ENCODE measurements around the gene GFOD1. TPM values are rescaled to one million over a fixed set of nuclear protein-coding genes. Genes with fewer than 3 reads are reported as not detected.

Gene GFOD1
- total and polyA plus RNA-seq, 10 of the 15 experiments (the other 5 are each of a cell fraction or from before 2014, with no cell fraction given) = 6.5 to 41.4 (median 16.0) TPM

- ChIA-PET CTCF (interaction anchor here (0.8 kb wide), 2 partner anchors 113 to 192 kb away, joined by 3 to 4 read pairs; no protein-coding TSS in a partner anchor), RAD21 (ENCODE audit: unreplicated experiment) (interaction anchor here (1.0 to 1.4 kb wide), 2 partner anchors 9 to 38 kb away, joined by 3 to 4 read pairs; no protein-coding TSS in a partner anchor), POLR2A (interaction anchor here (0.5 to 1.0 kb wide), 2 partner anchors 247 to 274 kb away, joined by 3 to 4 read pairs; no protein-coding TSS in a partner anchor), SMC1A (ENCODE audit: uncharacterized antibody, unreplicated experiment) (interaction anchor here (1.0 to 1.5 kb wide), 2 partner anchors 8 to 34 kb away, joined by 3 to 5 read pairs; no protein-coding TSS in a partner anchor)
- Histone ChIP-seq H3K4me3 (no peak overlapping the region), H3K27ac (ENCODE audit: control insufficient read depth, insufficient read depth) (no peak overlapping the region), H3K27me3 (replicated peaks in 1 of 2; ENCODE audit: control insufficient read depth in 2 of 2, insufficient read depth in 2 of 2, low read length in 1 of 2) (no peaks in the 10 kb centered on the region), H3K4me1 (ENCODE audit: control insufficient read depth, insufficient read depth, low read length) (no peaks in the 10 kb centered on the region), H3K9me3 (replicated peaks; ENCODE audit: control insufficient read depth, insufficient read depth, low read length) (no peaks in the 10 kb centered on the region; the same call in 1 of the 3 replicates), H3K79me2 (ENCODE audit: control insufficient read depth, insufficient read depth, low read length) (no peaks in the 10 kb centered on the region), H3K36me3 (ENCODE audit: control insufficient read depth in 2 of 2, insufficient read depth in 2 of 2, low read length in 1 of 2) (no peaks in the 10 kb centered on the region), H3K4me2 (ENCODE audit: control insufficient read depth, insufficient read depth) (no peak overlapping the region), H4K20me1 (ENCODE audit: control insufficient read depth, insufficient read depth) (no peaks in the 10 kb centered on the region), H2AFZ (ENCODE audit: control insufficient read depth, low read depth, low read length) (no peak overlapping the region), H3K9ac (ENCODE audit: control insufficient read depth, insufficient read depth, low read length) (no peak overlapping the region)
- WGBS (ENCODE audit: insufficient coverage, insufficient replicate concordance, low lambda C conversion rate, missing lambda C conversion rate) = 72% methylated on average over 5 of the region's 5 CpGs
- DNase-seq (ENCODE audit: low read depth, low spot score) = no peak
- ATAC-seq = no peak
- intact Hi-C loops (cut with micrococcal nuclease; ENCODE audit: unreplicated experiment) = no loop called here
- no peak for FAIRE-seq
- in situ Hi-C loops (cut with MboI) = no loop called here
- no TSS peak for BruUV-seq (replicated peaks)
- TF ChIP-seq MEF2B (IDR thresholded peaks at IDR 0.05; ENCODE audit: partially characterized antibody, poor library complexity, severe bottlenecking) (no peak), SREBF1 (IDR thresholded peaks at IDR 0.05; ENCODE audit: low read length) (no peak), HCFC1 (IDR thresholded peaks at IDR 0.05; ENCODE audit: low read length) (no peak), BHLHE40 (IDR thresholded peaks at IDR 0.05; ENCODE audit: borderline replicate concordance in 1 of 2, low read depth in 2 of 2, low read length in 1 of 2) (no peak), IRF4 (IDR thresholded peaks at IDR 0.05; ENCODE audit: low read depth, low read length) (no peak), ZNF687 (IDR thresholded peaks at IDR 0.05) (no peak), ZBTB4 (CRISPR knock-in tag; IDR thresholded peaks at IDR 0.05) (no peak), PKNOX1 (IDR thresholded peaks at IDR 0.05) (no peak), MYC (IDR thresholded peaks at IDR 0.05; ENCODE audit: insufficient read depth, insufficient read length, insufficient replicate concordance, low read length, severe bottlenecking) (no peak)
- TF ChIP-seq, protein P1, sequence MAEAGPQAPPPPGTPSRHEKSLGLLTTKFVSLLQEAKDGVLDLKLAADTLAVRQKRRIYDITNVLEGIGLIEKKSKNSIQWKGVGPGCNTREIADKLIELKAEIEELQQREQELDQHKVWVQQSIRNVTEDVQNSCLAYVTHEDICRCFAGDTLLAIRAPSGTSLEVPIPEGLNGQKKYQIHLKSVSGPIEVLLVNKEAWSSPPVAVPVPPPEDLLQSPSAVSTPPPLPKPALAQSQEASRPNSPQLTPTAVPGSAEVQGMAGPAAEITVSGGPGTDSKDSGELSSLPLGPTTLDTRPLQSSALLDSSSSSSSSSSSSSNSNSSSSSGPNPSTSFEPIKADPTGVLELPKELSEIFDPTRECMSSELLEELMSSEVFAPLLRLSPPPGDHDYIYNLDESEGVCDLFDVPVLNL (IDR thresholded peaks at IDR 0.05; ENCODE audit: low read depth, low read length) = no peak
Measured at GRCh38 chr6:13346245-13346644, 141.2 kb downstream of the GFOD1 start.

Measured in GM12878 (cell line).